Epithelial cell of proximal tubule (primary cell): ENCODE data around the gene SORCS3. TPM values are rescaled to one million over a fixed set of nuclear protein-coding genes. Genes with fewer than 3 reads are reported as not detected.

Source experiments
- DNase-seq: peaks from one replicate; pipeline ENCODE4 v3.0.0-alpha.2; 2011; ENCODE audit warnings: low read depth
- H3K4me3 ChIP-seq: 2 replicates; pipeline ENCODE4 v1.5.1; 2011; ENCODE audit warnings: low read depth, mild to moderate bottlenecking, low read length
- CTCF ChIP-seq: conservative IDR thresholded peaks from 2 replicates; pipeline ENCODE4 v1.5.1; 2012; ENCODE audit warnings: low read depth, mild to moderate bottlenecking, low read length
- total RNA-seq: library from RNA; depleted of rRNA; stranded (reverse); fragments of >200 nt; gene quantifications from 2 replicates; pipeline ENCODE4 v1.2.3, GENCODE V29; 2015

The SORCS3 gene
- total RNA-seq, 1 donor from 2014 or later: 0.06 TPM

GRCh38 chr10:104867966-104868598 is 227.0 kb downstream of the SORCS3 start:
- no peak overlapping the region for H3K4me3 ChIP-seq
- no peak for DNase-seq
- TF ChIP-seq CTCF: no peak

GRCh38 chr10:104872691-104873090 is 231.6 kb downstream of the SORCS3 start:
- TF ChIP-seq CTCF: no peak
- DNase-seq: no peak
- no peak overlapping the region for H3K4me3 ChIP-seq

GRCh38 chr10:104873161-104873560 is 232.1 kb downstream of the SORCS3 start:
- no peak overlapping the region for H3K4me3 ChIP-seq
- DNase-seq: no peak
- no peak for TF ChIP-seq CTCF

GRCh38 chr10:104875561-104875960 is 234.5 kb downstream of the SORCS3 start:
- TF ChIP-seq CTCF: no peak
- peak; percentile 23 for DNase-seq
- no peak overlapping the region for H3K4me3 ChIP-seq

- DNase-seq: no peak
- no peak overlapping the region for H3K4me3 ChIP-seq
- no peak for TF ChIP-seq CTCF
Observed at GRCh38 chr10:104880624-104881398, 239.7 kb downstream of the SORCS3 start.

GRCh38 chr10:104881740-104882139 is 240.7 kb downstream of the SORCS3 start:
- no peak for DNase-seq
- H3K4me3 ChIP-seq: no peak overlapping the region
- no peak for TF ChIP-seq CTCF
